Type B pancreatic cell (in vitro differentiated cells): ENCODE measurements around the gene FBXO21. TPM values are rescaled to one million over a fixed set of nuclear protein-coding genes. Genes with fewer than 3 reads are reported as not detected.

Experiments used
- DNase-seq: peaks from one replicate; pipeline ENCODE4 v3.0.0; 2021; ENCODE audit warnings: mixed read lengths; ENCODE audit not compliant: unreplicated experiment; ENCODE audit errors: extremely low spot score
- H3K27ac Mint-ChIP-seq: 2 replicates; pipeline ENCODE4 v1.8.0; 2021; ENCODE audit warnings: mild to moderate bottlenecking, mixed read lengths
- H3K27me3 Mint-ChIP-seq: 2 replicates; pipeline ENCODE4 v1.8.0; 2021; ENCODE audit warnings: mixed read lengths
- H3K36me3 Mint-ChIP-seq: 2 replicates; pipeline ENCODE4 v1.8.0; 2021; ENCODE audit warnings: mixed read lengths
- H3K4me1 Mint-ChIP-seq: one replicate; pipeline ENCODE4 v1.8.0; 2021; ENCODE audit warnings: mixed read lengths; ENCODE audit not compliant: unreplicated experiment
- H3K4me3 Mint-ChIP-seq: 2 replicates; pipeline ENCODE4 v1.8.0; 2021; ENCODE audit warnings: mild to moderate bottlenecking, mixed read lengths
- H3K9me3 Mint-ChIP-seq: 2 replicates; pipeline ENCODE4 v1.8.0; 2021; ENCODE audit warnings: mixed read lengths
- CTCF ChIP-seq: fragments of 200-600 bp; sonication (generic); conservative IDR thresholded peaks from 2 replicates; pipeline ENCODE4 v1.5.0; 2021; ENCODE audit warnings: antibody characterized with exemption, mild to moderate bottlenecking
- total RNA-seq: library from RNA; stranded (reverse); gene quantifications from 2 replicates; pipeline ENCODE4 v1.2.1, GENCODE V29; 2021; ENCODE audit warnings: low replicate concordance

FBXO21 gene
- total RNA-seq, 1 donor from 2014 or later: 53.3 TPM

GRCh38 chr12:117161460-117162166 lies 28.7 kb downstream of the FBXO21 start:
- DNase-seq: no peak
- Mint-ChIP-seq H3K36me3 (peaks cover 34% of the 10 kb centered on the region), H3K4me1 (no peaks in the 10 kb centered on the region), H3K27me3 (no peaks in the 10 kb centered on the region), H3K27ac (no peak overlapping the region), H3K9me3 (no peaks in the 10 kb centered on the region), H3K4me3 (no peak overlapping the region)
- TF ChIP-seq CTCF: no peak

GRCh38 chr12:117159674-117160073 lies 30.6 kb downstream of the FBXO21 start:
- Mint-ChIP-seq H3K9me3 (no peaks in the 10 kb centered on the region), H3K27me3 (no peaks in the 10 kb centered on the region), H3K36me3 (peaks cover 36% of the 10 kb centered on the region), H3K4me3 (no peak overlapping the region), H3K4me1 (no peaks in the 10 kb centered on the region), H3K27ac (no peak overlapping the region)
- no peak for TF ChIP-seq CTCF
- no peak for DNase-seq

- Mint-ChIP-seq H3K4me1 (no peaks in the 10 kb centered on the region), H3K9me3 (no peaks in the 10 kb centered on the region), H3K36me3 (peaks cover 38% of the 10 kb centered on the region), H3K4me3 (no peak overlapping the region), H3K27me3 (no peaks in the 10 kb centered on the region), H3K27ac (no peak overlapping the region)
- no peak for TF ChIP-seq CTCF
- no peak for DNase-seq
These were observed 31.2 kb downstream of the FBXO21 start for GRCh38 chr12:117158911-117159553.

- Mint-ChIP-seq H3K27ac (no peak overlapping the region), H3K36me3 (peaks cover 44% of the 10 kb centered on the region), H3K4me1 (no peaks in the 10 kb centered on the region), H3K4me3 (no peak overlapping the region), H3K27me3 (no peaks in the 10 kb centered on the region), H3K9me3 (no peaks in the 10 kb centered on the region)
- no peak for DNase-seq
- no peak for TF ChIP-seq CTCF
These were observed 32.2 kb downstream of the FBXO21 start for GRCh38 chr12:117158096-117158495.

- H3K27me3 Mint-ChIP-seq: no peaks in the 10 kb centered on the region
- peaks cover 52% of the 10 kb centered on the region for H3K36me3 Mint-ChIP-seq
- H3K4me3 Mint-ChIP-seq: no peak overlapping the region
- peak; percentile 77 for DNase-seq
- peak; percentile 81 for TF ChIP-seq CTCF
- H3K9me3 Mint-ChIP-seq: no peaks in the 10 kb centered on the region
- no peak overlapping the region for H3K27ac Mint-ChIP-seq
- H3K4me1 Mint-ChIP-seq: peaks cover 8% of the 10 kb centered on the region
These were observed 34.8 kb downstream of the FBXO21 start for GRCh38 chr12:117155278-117156060.
